ENCODE measurements around the gene RHOXF2B.
"Not testable (repeated sequence)": the region's sequence is repeated elsewhere in the genome, so short reads cannot be mapped to it uniquely, and the experiment has no call there.

The RHOXF2B gene

DNA sequence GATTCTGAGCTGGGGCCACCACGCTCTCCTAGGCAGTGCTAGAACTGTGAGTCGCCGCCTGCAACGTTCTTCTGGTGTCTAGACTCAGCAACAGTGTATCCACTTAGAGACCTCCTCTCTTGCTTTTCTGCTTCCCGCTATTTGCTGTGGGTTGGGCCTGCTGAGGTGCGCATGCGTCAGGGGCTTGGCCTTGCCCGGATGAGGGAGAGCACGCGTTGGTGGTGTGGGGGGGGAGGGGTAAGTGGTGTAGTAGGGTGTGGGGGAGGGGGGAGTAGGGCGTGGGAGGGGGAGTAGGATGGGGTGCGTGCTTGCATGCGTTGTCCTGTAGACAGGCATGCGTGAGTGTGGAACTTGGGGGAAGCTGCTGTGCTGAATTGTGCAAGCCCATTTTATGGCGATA lies at the start of gene RHOXF2B:
Gene RHOXF2B (minus strand): TSS at position 101 of the 400 bp plus-strand sequence. CDS start 138 bp downstream, outside the sequence.
- DNase-seq (ENCODE audit: low spot score) = not testable (repeated sequence)

DNA sequence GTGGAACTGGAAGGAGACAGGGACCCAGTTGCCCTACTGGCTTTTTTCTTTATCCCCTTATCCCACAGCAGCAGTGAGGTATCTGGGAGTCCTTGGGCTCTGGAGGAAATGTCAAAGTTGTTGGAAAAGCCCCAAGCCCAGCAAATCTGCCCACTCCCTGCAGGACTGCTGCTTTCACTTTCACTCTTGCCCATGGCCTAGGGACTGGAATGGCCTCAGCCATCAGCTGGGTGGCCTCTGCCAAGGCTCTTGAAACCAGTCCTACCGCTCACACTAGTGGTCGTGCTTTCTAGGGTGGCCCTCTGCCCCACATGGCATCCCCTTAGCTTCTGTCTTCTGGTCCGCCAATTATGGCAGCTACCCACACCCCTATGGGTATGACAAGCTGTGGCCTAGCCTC lies 48.0 kb upstream of the RHOXF2B start:
- no peak for DNase-seq (ENCODE audit: low spot score)

DNA sequence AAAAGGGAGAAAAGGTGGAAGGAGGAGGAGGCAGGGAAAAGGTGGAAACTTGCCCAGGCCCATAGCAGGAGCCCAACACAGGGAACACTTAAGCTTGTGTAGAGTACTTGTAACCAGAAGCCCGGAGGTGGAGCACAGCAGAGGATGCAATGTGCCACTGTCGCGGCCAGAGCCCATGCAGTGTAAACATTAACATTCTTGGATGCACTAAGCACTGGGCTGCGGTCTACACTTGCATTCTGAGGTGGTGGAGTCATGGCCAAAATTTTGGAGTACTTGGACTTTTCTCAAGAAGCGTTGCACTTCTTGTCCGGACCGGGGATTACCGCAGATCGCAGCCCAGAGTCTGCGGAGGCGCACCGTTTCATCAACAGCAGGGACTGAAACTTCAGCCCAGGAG lies 42.7 kb upstream of the RHOXF2B start:
- DNase-seq (ENCODE audit: low spot score) = no peak

DNA sequence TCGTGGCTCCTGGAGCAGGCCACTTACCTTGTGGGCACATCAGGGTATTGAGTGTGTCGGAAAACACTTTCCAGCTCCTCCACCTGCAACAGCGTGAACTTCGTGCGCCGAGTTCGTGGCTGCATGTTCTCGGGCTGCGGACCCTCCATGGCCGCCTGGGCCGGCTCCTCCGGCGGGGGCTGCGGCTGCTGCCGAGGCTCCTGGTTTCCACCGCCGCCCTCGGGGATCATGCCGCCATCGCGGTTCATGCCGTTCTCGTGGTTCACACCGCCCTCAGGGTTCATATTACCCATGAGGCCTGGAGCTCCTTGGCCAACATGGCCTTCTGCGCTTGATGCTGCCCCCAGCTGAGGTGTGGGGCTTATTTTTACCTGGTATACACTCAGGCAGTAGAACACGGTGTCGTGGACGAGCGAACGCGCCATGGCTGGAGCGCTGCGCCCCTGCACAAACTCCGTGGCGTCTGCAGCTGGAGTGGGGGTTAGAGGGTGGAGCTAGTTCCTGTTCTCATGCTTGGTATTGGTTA lies 38.0 kb upstream of the RHOXF2B start, which contains the start of gene RHOXF1:
Gene RHOXF1 (minus strand): TSS at position 476 of the 526 bp plus-strand sequence. CDS start 51 bp downstream, at position 425.
- DNase-seq (ENCODE audit: low spot score) = no peak

DNA sequence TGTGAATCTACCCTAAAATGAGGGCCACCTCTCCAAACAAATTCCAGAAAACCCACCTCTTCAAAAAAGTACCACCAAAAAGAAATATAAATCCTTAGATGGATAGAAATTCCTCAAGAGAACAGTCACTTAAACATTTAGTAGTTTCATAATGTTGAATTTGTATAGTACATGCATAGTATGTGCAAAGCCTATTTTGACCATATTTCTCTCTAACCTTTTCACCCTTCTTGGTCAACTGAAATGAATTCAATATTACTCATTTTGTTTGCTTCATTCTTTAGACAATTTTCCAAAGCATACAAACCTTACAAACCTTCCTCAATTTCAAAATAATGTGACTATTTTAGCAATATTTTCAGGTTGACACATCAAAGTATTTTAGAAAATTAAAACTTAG lies 34.1 kb upstream of the RHOXF2B start:
- DNase-seq (ENCODE audit: low spot score) = no peak

DNA sequence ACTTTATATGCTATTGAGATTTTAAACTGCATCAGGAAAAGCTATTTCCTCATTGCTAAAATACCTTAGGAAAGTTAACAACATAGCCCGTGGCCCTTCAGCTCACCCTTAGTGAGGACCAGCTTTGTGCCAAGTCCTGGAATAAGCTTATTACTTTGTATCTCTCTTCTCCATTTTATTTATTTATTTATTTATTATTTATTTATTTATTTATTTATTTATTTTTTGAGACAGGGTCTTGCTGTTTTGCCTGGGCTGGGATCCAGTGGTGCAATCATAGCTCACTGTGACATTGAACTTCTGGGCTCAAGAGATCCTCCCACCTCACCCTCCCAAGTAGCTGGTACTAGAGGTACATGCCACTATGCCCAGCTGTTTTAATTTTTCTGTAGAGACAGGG lies 31.9 kb upstream of the RHOXF2B start:
- no peak for DNase-seq (ENCODE audit: low spot score)

DNA sequence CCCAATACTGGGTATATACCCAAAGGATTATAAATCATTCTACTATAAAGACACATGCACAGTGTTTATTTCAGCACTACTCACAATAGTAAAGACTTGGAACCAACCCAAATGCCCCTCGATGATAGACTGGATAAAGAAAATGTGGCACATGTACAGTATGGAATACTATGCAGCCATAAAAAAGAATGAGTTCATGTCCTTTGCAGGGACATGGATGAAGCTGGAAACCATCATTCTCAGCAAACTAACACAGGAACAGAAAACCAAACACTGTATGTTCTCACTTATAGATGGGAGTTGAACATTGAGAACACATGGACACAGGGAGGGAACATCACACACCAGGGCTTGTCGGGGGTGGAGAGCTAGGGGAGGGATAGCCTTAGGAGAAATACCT lies 27.2 kb upstream of the RHOXF2B start:
- not testable (repeated sequence) for DNase-seq (ENCODE audit: low spot score)

DNA sequence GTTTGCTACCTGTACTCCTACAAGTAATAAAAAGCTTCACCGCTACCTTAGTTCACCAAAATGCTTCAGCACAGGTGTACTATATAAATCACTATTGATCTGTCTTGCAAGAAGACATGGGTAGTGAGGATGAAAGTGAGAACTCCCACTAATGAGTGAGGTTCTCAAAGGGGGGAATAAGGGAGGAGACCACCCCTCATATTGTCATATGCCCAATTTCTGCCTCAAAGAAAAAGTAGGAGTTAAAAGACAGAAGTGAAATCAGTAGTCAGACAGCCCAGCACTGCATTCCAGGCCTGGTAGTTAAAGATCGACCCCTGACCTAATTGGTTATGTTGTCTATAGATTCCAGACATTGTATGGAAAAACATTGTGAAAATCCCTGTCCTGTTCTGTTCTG lies 23.6 kb upstream of the RHOXF2B start:
- DNase-seq (ENCODE audit: low spot score) = not testable (repeated sequence)

DNA sequence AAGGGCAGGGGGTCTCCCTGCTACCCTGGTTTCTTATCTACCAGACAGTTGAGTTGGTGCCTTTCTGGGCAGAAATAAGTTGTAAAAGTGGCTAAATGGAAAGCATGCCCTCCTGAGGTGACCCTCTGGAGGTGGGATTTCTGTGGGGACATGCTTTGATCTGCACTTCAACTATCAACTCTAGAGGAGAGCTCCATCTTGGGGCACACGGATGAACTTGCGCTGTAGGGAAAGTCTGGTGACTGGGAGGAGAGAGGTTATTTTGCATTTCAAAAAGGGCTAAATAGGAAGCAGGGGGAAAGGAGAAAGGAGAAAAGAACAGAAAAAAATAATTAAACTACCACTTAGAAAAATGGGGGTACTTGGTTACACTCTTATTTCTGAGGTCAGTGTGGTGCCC lies 12.7 kb upstream of the RHOXF2B start:
- no peak for DNase-seq (ENCODE audit: low spot score)

DNA sequence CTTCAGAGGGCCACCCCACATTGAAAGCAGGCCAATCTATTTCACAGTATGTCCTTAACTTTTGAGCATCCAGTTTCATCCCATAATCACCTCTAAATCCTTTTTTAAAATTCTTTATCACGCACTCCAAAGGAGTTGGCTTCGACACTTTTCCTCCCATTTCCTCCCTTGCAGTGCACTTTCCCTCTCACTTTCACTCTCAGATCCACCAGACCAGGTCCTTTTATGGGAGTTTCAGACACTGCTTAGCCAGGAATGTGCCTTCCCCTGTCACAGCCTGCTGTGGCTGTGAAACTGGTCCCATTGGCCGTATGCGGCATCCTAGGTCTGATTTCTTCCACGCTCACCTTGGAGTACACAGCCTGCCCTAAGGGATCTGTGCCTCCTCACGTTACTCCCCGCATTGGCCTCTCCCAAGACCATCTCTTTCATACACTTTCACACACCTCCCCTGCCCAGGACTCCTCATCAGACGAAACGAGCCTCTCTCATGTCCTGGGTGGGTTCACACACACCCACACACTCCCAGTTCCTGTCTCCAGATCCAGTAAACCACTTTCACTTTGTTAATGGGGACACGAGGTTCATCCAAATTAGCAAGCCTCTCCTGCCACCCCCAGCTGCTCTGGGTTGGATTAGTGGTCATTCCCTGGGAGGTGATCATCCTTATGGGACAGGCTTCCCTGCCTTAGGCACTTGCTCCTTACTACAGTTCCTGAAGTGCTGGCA lies 10.0 kb upstream of the RHOXF2B start:
- no peak for DNase-seq (ENCODE audit: low spot score)

DNA sequence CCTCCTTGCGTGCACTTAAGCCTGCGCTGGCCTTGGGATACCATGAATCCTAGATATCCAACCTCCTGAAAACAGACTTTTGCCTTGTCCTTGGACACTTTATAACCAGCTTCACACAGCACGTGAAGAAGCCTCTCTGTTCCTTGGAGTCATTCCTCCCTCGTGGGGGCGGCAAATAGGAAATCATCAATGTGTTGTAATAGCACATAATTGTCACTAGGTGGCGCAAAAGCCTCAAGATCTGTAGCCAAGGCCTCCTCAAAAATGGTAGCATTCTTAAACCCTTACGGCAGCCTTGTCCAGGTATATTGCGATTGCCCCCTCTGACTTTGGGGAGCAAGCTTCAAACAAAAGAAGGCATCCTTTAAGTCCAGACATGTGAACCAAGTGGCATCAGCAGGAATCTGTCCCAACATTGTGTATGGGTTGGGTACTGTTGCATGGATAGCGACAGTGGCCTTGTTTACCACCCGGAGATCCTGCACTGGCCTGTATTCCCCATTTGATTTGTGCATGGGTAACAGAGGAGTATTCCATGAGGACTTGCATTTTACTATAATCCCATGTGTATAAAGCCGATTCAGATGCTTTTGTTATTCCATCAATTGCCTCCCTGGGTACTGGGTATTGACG lies 8.2 kb upstream of the RHOXF2B start:
- DNase-seq (ENCODE audit: low spot score) = not testable (repeated sequence)

DNA sequence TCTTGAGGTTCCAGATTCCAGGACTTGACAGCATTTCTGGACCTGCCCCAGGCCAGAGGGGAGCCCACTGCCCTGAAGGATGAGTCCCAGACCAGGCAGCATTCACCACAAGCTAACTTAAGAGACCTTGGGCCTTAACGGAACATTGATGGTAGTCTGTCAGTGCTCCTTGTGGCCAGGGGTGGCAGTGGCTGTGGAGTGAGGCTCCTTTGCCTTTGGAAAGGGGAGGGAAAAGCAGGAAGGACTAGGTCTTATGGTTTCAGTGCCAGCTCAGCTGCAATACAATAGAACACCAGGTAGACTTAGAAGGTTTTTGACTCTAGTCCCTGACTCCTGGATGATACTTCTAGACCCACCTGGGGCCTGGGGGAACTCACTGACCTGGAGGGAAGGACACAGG lies 11.3 kb downstream of the RHOXF2B start:
- DNase-seq (ENCODE audit: low spot score) = not testable (repeated sequence)

DNA sequence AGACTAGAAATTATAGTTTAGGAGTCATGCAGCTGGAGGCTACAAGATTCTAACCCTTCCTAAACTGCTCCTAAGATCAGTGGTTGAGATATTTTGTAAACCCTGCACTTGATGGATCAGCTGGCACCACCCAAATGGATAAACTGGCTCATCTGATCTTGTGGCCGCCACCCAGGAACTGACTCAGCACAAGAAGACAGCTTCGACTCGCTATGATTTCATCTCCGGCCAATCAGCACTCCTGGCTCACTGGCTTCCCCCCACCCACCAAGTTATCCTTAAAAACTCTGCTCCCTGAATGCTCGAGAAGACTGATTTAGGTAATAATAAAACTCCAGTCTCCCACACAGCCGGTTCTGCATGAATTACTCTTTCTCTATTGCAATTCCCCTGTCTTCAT lies 34.8 kb downstream of the RHOXF2B start:
- not testable (repeated sequence) for DNase-seq (ENCODE audit: low spot score)

DNA sequence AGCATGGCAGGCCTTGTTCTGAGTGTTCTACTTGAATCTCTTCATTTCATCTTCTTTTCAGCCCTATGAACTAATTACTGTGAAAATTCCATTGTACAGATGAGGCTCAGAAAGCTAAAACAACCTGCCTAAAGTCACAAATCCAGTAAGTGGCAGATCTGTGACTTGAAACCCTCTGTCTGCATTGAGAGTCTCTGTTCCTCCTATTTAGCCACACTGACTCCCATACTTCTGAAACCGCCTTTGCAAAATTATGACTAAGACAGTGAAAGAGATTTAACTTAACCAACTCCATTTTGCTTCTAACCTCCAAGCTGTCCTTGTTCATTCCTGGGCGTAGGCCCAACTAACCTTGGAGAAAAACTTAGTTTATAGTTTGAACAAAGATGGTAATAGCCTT lies 35.2 kb downstream of the RHOXF2B start:
- not testable (repeated sequence) for DNase-seq (ENCODE audit: low spot score)

DNA sequence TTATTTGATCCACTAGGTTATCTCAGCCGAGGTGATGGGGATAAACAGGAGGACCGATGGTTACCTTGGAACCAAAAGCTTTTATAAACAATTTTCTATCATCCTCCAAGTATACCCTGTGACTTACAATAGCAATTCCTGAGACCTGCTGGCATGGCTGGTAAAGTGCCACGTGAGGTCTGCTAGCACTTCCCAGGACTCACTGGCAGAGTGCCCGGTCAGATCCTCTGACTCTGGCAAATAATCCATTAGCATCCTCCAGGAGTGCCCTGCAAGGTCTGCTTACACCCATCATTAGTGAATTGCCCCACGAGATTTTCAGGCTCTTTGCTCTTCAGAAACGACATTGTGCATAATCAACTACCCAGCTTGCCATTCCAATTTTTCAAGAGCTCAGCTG lies 37.3 kb downstream of the RHOXF2B start:
- DNase-seq (ENCODE audit: low spot score) = not testable (repeated sequence)

DNA sequence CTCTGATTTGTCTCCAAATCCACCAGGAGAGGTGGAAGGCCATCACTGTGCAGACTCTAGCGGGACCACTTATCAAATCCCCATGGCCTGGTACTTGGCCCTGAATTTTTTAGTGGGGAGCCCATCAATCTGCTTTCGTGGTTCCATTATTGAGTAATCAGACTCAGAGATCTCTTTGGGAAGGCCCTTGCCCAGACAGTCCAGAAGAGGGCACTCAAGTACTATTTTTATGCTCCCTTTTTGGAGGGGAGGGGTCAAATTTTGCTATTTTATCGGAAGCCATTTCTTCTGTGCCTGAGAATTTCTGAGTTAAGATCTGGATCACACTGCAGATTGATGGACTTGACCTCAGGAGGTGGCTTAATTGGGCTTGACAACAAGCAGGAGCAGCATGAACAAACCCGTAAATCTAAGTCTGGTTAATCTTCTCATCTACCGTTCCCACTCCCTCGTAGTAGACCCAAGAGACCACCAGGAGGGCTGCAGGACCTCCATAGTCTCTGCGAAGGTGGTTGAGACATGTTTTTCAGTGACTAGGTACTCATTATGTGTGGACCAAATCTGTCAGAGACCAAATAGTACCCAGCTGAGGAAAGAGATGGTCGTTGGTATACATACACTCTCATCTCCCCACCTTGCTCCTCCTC lies 38.3 kb downstream of the RHOXF2B start:
- not testable (repeated sequence) for DNase-seq (ENCODE audit: low spot score)

DNA sequence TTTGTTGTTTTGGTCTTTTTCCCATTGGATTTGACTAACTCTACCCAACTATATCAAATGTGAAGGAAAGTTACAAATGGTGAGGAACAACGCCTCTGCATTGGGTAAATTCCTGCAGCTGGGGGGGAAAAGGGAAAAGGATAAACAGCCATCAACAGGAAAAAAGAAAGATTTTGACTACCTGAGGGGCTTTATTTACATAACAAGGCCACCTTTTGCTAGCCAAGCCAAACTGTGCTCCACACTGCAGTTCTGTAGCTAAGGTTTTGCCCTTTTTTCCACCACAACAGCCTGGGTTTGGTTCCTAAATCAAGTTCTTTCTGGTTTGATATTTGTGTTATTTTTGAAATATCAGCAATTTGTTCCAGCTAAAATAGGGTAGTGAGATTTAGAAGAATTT lies 40.8 kb downstream of the RHOXF2B start:
- no peak for DNase-seq (ENCODE audit: low spot score)

DNA sequence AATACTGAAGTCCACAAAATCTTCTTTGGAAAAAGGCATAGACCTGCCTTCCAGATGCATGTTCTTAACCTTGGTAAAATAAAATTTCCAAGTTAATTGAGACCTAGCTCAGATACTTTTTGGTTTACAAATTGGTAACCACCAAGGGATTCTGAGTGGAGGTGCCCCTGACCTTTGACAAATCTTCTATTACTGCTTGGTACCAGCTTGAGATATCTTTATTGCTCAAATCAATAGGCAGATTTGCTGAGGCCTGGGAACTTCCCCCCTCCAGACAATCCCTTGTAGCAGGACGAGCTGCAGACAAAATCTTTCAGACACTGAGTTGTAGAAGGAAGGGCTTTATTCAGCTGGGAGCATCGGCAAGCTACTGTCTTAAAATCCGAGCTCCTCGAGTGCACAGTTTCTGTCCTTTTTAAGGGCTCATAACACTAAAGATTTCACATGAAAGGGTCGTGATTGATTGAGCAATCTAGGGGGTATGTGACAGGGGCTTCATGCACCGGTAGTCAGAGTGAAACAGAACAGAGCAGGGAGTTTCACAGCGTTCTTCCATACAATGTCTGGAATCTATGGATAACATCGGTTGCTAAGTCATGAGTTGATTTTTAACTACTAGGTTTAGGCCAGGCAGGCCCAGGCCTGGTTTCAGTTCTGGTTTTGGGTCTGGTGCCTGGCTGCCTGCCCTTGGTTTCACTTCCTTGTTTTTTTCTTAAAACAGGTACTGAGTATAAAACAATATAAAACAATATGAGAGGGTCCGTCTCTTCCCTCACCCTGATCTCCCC lies 41.8 kb downstream of the RHOXF2B start:
- not testable (repeated sequence) for DNase-seq (ENCODE audit: low spot score)

DNA sequence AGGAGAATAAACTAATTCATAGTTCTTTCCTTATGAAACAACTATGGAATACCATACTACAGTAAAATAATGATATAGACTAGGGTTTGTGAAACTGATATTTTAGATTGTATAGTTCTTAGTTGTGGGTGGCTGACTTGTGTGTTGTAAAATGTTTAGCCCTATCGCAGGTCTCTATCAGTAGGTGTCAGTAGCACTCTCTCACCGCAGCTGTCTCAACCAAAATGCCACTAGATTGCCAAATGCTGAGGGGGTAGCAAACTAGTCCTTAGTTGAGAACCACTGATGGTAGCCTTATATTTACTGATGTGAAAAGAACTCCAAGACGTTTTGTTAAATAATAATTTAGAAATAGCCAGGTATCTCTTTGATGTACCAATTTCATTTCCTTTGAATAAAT lies 48.1 kb downstream of the RHOXF2B start:
- DNase-seq (ENCODE audit: low spot score) = no peak

DNA sequence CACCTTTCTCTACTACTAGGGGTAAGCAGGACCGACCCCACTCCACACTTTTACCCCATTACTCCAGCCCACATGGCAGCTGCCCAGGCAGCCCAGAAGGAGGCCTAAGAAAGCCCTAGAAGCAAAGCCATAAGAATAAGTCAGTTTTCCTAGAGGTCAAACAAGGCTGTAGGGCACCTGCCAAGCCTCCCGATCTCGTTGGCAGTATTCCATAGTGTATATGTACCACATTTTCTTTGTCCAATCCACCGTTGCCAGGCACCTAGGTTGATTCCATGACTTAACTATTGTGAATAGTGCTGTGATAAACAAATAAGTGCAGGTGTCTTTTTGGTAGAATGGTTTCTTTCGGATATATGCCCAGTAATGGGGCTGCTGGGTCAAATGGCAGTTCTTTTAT lies 54.2 kb downstream of the RHOXF2B start:
- DNase-seq (ENCODE audit: low spot score) = no peak

DNA sequence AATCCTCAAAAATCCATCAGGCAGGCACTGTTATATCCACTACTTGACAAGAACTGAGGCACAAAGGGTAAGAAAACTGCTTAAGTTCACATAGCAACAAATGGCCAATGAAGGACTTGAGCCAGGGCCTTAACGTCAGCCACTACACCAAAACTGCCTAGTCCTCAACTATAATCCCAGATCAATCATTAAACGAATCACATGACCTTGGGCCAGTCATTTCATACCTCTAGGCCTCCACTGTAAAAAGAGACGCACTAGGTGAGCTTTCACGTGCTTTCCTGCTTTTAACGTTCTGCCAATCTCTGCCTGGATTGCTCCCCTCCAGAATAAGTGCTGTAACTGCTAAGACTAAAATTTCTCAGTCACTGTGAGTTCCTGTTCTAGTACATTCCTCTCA lies 54.7 kb downstream of the RHOXF2B start:
- no peak for DNase-seq (ENCODE audit: low spot score)
